ENCODE results near the gene SEC16A. TPM values are rescaled to one million over a fixed set of nuclear protein-coding genes. Genes with fewer than 3 reads are reported as not detected.

The SEC16A gene
- total RNA-seq, 1 donor from 2014 or later = 66.1 TPM

DNA sequence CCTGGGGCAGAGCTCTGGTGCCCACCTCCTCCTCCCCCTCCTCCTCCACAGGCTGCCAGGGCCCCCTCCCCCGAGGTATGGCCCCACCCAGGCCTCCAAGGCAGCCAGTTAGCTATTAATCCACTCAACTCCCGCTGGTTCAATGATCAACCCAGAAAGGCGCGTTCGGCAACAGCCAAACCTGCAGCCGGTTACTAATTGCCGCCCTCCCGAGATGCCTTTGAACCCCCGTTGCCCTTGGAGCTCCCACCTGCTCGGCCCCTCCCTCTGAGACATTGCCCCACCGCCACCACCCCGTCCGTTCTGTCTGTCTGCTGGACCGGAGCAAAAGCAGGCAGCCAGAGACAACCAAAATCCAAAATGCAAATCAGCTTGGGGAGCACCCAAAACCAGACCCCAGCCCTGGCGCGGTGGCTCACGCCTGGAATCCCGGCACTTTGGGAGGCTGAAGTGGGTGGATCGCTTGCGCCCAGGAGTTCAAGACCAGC is 37.3 kb upstream of the SEC16A start:
- TF ChIP-seq, protein P1, sequence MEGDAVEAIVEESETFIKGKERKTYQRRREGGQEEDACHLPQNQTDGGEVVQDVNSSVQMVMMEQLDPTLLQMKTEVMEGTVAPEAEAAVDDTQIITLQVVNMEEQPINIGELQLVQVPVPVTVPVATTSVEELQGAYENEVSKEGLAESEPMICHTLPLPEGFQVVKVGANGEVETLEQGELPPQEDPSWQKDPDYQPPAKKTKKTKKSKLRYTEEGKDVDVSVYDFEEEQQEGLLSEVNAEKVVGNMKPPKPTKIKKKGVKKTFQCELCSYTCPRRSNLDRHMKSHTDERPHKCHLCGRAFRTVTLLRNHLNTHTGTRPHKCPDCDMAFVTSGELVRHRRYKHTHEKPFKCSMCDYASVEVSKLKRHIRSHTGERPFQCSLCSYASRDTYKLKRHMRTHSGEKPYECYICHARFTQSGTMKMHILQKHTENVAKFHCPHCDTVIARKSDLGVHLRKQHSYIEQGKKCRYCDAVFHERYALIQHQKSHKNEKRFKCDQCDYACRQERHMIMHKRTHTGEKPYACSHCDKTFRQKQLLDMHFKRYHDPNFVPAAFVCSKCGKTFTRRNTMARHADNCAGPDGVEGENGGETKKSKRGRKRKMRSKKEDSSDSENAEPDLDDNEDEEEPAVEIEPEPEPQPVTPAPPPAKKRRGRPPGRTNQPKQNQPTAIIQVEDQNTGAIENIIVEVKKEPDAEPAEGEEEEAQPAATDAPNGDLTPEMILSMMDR (IDR thresholded peaks at IDR 0.05) = no peak

DNA sequence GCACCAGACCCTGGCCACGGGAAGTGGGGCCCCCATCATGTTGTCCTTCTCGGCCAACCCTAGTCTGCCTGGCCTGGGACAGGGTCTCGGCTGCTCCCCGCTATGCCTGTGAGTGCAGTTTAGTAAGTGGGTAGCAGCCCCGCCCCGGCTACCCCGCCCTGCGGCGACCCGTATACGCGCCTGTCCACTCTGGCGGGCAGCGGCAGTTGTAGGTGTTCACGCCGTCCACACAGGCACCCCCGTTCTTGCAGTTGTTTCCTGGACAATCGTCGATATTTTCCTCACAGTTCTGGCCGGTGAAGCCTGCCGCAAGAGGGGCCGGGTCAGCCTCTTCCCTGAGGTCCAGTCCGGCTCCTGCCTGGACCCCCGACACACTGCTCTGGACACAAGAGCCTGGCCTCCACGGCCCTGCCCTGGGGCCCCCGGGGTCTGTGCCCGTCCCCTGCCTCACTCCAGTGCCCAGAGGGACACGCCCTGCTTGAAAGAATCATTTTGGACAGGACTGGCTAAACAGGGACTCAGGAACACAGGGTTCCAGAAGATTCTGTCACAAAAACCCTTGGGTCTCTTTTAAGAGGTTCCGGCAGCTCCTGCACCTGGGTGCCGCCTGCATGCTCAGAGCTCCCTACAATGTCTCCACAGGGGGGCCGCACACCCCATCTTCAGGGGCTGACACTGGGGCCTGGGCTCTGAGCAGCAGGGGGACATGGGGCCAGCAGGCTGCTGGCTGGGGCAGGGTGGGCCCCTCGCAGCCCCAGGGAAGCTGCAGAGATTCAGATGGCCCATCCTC is 36.6 kb upstream of the SEC16A start:
- intact Hi-C loops (cut with DNase I) = loop anchor here (10.0 kb wide), 1 partner anchor 55 kb away; no protein-coding TSS in a partner anchor
- Histone ChIP-seq H3K36me3 (peaks cover 66 to 75% of the 10 kb centered on the region in 2 donors), H3K27me3 (no peaks in the 10 kb centered on the region), H3K4me3 (no peak overlapping the region), H3K4me1 (no peaks in the 10 kb centered on the region), H3K9me3 (no peaks in the 10 kb centered on the region), H3K27ac (no peak overlapping the region)
- no peak for DNase-seq (ENCODE audit: low spot score in 2 of 2)
- TF ChIP-seq, protein P1 (IDR thresholded peaks at IDR 0.05) = no peak

More for the DNA sequence above, 37.3 kb upstream of the SEC16A start:
- Histone ChIP-seq H3K9me3 (no peaks in the 10 kb centered on the region), H3K4me1 (no peaks in the 10 kb centered on the region), H3K27me3 (no peaks in the 10 kb centered on the region), H3K4me3 (no peak overlapping the region), H3K27ac (no peak overlapping the region), H3K36me3 (peaks cover 61 to 68% of the 10 kb centered on the region in 2 donors)
- no peak for DNase-seq (ENCODE audit: low spot score in 2 of 2)
- intact Hi-C loops (cut with DNase I) = loop anchor here (10.0 kb wide), 1 partner anchor 55 kb away; no protein-coding TSS in a partner anchor

DNA sequence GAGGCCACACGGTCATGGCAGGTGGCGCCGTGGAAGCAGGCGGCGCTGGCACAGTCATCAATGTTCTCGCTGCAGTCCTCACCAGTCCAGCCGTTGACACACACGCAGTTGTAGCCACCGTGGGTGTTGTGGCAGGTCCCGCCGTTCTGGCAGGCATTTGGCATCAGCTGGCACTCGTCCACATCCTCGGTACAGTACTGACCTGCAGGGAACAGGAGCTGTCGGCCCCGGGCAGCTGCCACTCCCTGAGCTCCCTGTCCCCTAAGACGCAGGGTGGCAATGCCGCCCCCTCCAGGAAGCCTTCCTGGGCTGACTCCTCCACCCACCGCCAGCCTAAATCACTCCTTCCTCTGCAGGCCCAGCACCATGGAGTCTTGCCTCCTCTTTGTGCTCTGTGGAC is 35.8 kb upstream of the SEC16A start:
- Histone ChIP-seq H3K9me3 (no peaks in the 10 kb centered on the region), H3K36me3 (peaks cover 72 to 80% of the 10 kb centered on the region in 2 donors), H3K4me1 (no peaks in the 10 kb centered on the region), H3K27ac (no peak overlapping the region), H3K27me3 (no peaks in the 10 kb centered on the region), H3K4me3 (no peak overlapping the region)
- intact Hi-C loops (cut with DNase I) = no loop called here
- DNase-seq (ENCODE audit: low spot score in 2 of 2) = no peak
- TF ChIP-seq, protein P1 (IDR thresholded peaks at IDR 0.05) = no peak

DNA sequence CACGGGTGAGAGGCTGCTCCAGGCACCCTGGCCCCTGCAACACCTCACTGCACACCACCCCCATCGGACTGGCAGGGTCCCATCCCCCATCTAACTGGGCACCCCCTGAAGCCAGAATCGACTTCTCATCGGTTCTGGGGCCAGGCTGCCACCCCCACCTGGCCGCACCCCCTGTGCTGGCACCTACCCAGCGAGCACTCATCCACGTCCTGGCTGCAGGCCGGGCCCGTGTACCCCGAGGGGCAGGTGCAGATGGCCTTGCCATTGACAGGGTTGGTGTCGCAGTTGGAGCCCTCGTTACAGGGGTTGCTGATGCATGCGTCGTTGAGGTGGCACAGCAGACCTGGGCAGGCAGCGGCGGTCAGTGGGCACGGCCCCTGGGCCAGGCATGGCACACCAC is 35.1 kb upstream of the SEC16A start:
- TF ChIP-seq, protein P1 (IDR thresholded peaks at IDR 0.05) = no peak
- H3K27me3 ChIP-seq = no peaks in the 10 kb centered on the region
- no peaks in the 10 kb centered on the region for H3K4me1 ChIP-seq
- no peaks in the 10 kb centered on the region for H3K9me3 ChIP-seq
- peaks cover 72 to 80% of the 10 kb centered on the region in 2 donors for H3K36me3 ChIP-seq
- intact Hi-C loops (cut with DNase I) = no loop called here
- no peak overlapping the region for H3K4me3 ChIP-seq
- H3K27ac ChIP-seq = no peak overlapping the region
- DNase-seq (ENCODE audit: low spot score in 2 of 2) = no peak

DNA sequence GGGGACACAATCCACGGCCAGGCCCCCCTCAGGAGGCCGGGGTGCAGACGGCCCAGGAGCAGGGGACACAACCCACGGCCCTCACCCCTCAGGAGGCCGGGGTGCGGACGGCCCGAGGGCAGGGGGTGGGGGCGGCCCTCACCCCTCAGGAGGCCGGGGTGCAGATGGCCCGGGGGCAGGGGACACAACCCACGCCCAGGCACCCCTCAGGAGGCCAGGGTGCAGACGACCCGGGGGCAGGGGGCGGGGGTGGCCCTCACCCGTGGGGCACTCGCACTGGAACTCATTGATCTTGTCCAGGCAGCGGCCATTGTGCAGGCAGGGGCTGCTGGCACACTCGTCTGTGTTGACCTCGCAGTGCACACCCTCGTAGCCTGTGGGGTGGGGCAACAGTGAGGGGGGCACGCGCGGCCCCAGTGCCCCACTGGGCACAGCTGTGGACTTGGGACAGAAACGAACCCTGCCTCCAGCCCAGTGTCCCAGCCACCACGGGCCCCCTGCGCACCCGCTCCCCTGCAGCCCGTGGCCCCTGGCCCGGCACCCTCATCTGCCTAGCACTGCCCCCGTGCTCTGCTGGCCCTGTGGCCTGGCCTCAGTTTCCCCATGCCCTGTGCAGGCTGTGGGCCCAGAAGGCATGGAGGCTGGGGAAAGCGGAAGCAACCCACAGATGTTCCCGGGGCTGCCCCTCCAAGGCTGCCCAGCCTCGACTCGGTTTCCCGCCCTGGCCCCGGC is 34.3 kb upstream of the SEC16A start:
- Histone ChIP-seq H3K4me3 (no peak overlapping the region), H3K9me3 (no peaks in the 10 kb centered on the region), H3K4me1 (no peaks in the 10 kb centered on the region), H3K27me3 (no peaks in the 10 kb centered on the region), H3K27ac (no peak overlapping the region), H3K36me3 (peaks cover 72 to 80% of the 10 kb centered on the region in 2 donors)
- TF ChIP-seq, protein P1 (IDR thresholded peaks at IDR 0.05) = no peak
- intact Hi-C loops (cut with DNase I) = no loop called here
- DNase-seq (ENCODE audit: low spot score in 2 of 2) = no peak
